HepG2 (cell line): Measurements from ENCODE around the gene DNTTIP2. TPM values are rescaled to one million over a fixed set of nuclear protein-coding genes. Genes with fewer than 3 reads are reported as not detected.

Experiments used
- AGO1 ChIP-seq: fragments of 200-400 bp; formaldehyde crosslinking; IDR thresholded peaks from 2 replicates; pipeline ENCODE4 v1.6.1; 2017; ENCODE audit warnings: mild to moderate bottlenecking, low read depth, low read length, moderate library complexity; ENCODE audit not compliant: poor library complexity, severe bottlenecking
- CC2D1A ChIP-seq: sonication (generic); formaldehyde crosslinking; IDR thresholded peaks from 2 replicates; pipeline ENCODE4 v1.8.1; 2023; ENCODE audit warnings: mild to moderate bottlenecking, missing genetic modification reagents
- CREB3 ChIP-seq: sonication (generic); formaldehyde crosslinking; IDR thresholded peaks from 2 replicates; pipeline ENCODE4 v1.5.0; 2020; ENCODE audit warnings: missing genetic modification reagents
- GLI4 ChIP-seq: sonication (generic); formaldehyde crosslinking; IDR thresholded peaks from 2 replicates; pipeline ENCODE4 v1.5.1; 2020; ENCODE audit warnings: missing genetic modification reagents, mild to moderate bottlenecking, moderate library complexity, borderline replicate concordance
- MBNL3 ChIP-seq: fragments of 250-450 bp; sonication (Bioruptor Pico); conservative IDR thresholded peaks from 2 replicates; pipeline ENCODE4 v1.8.0; 2022; ENCODE audit warnings: mild to moderate bottlenecking, inconsistent platforms
- PHF8 ChIP-seq: sonication (generic); formaldehyde crosslinking; IDR thresholded peaks from 2 replicates; pipeline ENCODE4 v1.5.0; 2020; ENCODE audit warnings: missing genetic modification reagents
- REXO4 ChIP-seq: sonication (generic); formaldehyde crosslinking; IDR thresholded peaks from 2 replicates; pipeline ENCODE4 v1.8.0; 2022; ENCODE audit warnings: missing genetic modification reagents, mild to moderate bottlenecking, borderline replicate concordance
- RNF219 ChIP-seq: sonication (generic); formaldehyde crosslinking; IDR thresholded peaks from 2 replicates; pipeline ENCODE4 v1.5.0; 2020; ENCODE audit warnings: mild to moderate bottlenecking, missing genetic modification reagents
- SIN3B ChIP-seq: fragments of 150-350 bp; IDR thresholded peaks from 2 replicates; pipeline ENCODE4 v1.6.1; 2014; ENCODE audit warnings: low read length
- TBL1XR1 ChIP-seq: fragments of 150-350 bp; IDR thresholded peaks from 2 replicates; pipeline ENCODE4 v1.6.1; 2014; ENCODE audit warnings: borderline replicate concordance, low read length; ENCODE audit not compliant: partially characterized antibody
- TFE3 ChIP-seq: IDR thresholded peaks from 2 replicates; pipeline ENCODE4 v1.6.1; 2016
- WIZ ChIP-seq: sonication (generic); formaldehyde crosslinking; IDR thresholded peaks from 2 replicates; pipeline ENCODE4 v1.5.1; 2020; ENCODE audit warnings: mild to moderate bottlenecking, missing genetic modification reagents
- ZNF12 ChIP-seq: sonication (generic); formaldehyde crosslinking; IDR thresholded peaks from 2 replicates; pipeline ENCODE4 v1.5.0; 2020; ENCODE audit warnings: missing genetic modification reagents
- ZNF143 ChIP-seq: sonication (generic); formaldehyde crosslinking; IDR thresholded peaks from 2 replicates; pipeline ENCODE4 v1.4.0; 2020; ENCODE audit warnings: missing genetic modification reagents
- ZNF367 ChIP-seq: sonication (generic); formaldehyde crosslinking; IDR thresholded peaks from 2 replicates; pipeline ENCODE4 v1.4.0; 2020; ENCODE audit warnings: missing genetic modification reagents, borderline replicate concordance
- ZNF570 ChIP-seq: sonication (generic); formaldehyde crosslinking; IDR thresholded peaks from 2 replicates; pipeline ENCODE4 v1.4.0; 2020; ENCODE audit warnings: mild to moderate bottlenecking, missing genetic modification reagents, borderline replicate concordance
- ZNF646 ChIP-seq: sonication (generic); formaldehyde crosslinking; IDR thresholded peaks from 2 replicates; pipeline ENCODE4 v1.9.0; 2021; ENCODE audit warnings: mild to moderate bottlenecking, missing genetic modification reagents
- ZNF816 ChIP-seq: sonication (generic); formaldehyde crosslinking; IDR thresholded peaks from 2 replicates; pipeline ENCODE4 v1.8.0; 2022; ENCODE audit warnings: missing genetic modification reagents, mild to moderate bottlenecking, borderline replicate concordance
- polyA plus RNA-seq, 8 experiments: library from polyadenylated mRNA; depleted of rRNA in 3 of 8; stranded (reverse) in 7 of 8; unstranded in 1 of 8; fragments of >200 nt; fragmentation: Illumina TruSeq in 4 of 8; extraction: Trizol in 4 of 8; gene quantifications; 2 replicates each; pipeline versions ENCODE4 v1.2.1 to v1.2.3, GENCODE V29; 2011 to 2016; ENCODE audit warnings: low read depth in 4 of 8, missing spikeins in 1 of 8, mixed read lengths in 1 of 8; ENCODE audit not compliant: insufficient read depth in 1 of 8
- total RNA-seq, 5 experiments: library from RNA; depleted of rRNA; stranded (reverse); fragments of >200 nt; fragmentation: Illumina TruSeq; extraction: Trizol; gene quantifications; 2 replicates each; pipeline ENCODE4 v1.2.3, GENCODE V29; 2016; ENCODE audit warnings: low read depth in 1 of 5

Gene DNTTIP2
- total and polyA plus RNA-seq, 2 of the 13 experiments (the other 11 are each of a cell fraction or from before 2014, with no cell fraction given), result 11.4 to 63.3 TPM

GRCh38 chr1:93846992-93847810 is 31.8 kb downstream of the DNTTIP2 start (continued):
- no peak for TF ChIP-seq RNF219 (CRISPR knock-in tag)
- no peak; the same call in 1 of the 2 replicates for TF ChIP-seq ZNF816 (CRISPR knock-in tag)
- TF ChIP-seq ZNF12 (CRISPR knock-in tag), result 0 out of 2 replicates have a peak, but pooled peaks have one; percentile 36
- TF ChIP-seq CC2D1A (CRISPR knock-in tag), result no peak
- no peak; the same call in 1 of the 2 replicates for TF ChIP-seq MBNL3 (CRISPR knock-in tag)
- 0 out of 2 replicates have a peak, but pooled peaks have one; percentile 67 for TF ChIP-seq GLI4 (CRISPR knock-in tag)
- TF ChIP-seq CREB3, result no peak
- TF ChIP-seq ZNF367 (CRISPR knock-in tag), result no peak
- TF ChIP-seq TBL1XR1, result peak; percentile 48
- no peak for TF ChIP-seq SIN3B
- TF ChIP-seq ZNF570 (CRISPR knock-in tag), result no peak
- no peak for TF ChIP-seq REXO4
- no peak; the same call in 1 of the 2 replicates for TF ChIP-seq WIZ (CRISPR knock-in tag)
- peak; percentile 48; the same call in 1 of the 2 replicates for TF ChIP-seq ZNF143
- TF ChIP-seq PHF8 (CRISPR knock-in tag), result peak; percentile 84
- peak; percentile 19; the same call in 1 of the 2 replicates for TF ChIP-seq TFE3
- TF ChIP-seq AGO1, result no peak
- TF ChIP-seq ZNF646, result peak; percentile 21; the same call in 1 of the 2 replicates
